ENCODE measurements around the gene TBATA. TPM values are rescaled to one million over a fixed set of nuclear protein-coding genes. Genes with fewer than 3 reads are reported as not detected.

TBATA gene
- total RNA-seq, 1 donor from 2014 or later = not detected

DNA sequence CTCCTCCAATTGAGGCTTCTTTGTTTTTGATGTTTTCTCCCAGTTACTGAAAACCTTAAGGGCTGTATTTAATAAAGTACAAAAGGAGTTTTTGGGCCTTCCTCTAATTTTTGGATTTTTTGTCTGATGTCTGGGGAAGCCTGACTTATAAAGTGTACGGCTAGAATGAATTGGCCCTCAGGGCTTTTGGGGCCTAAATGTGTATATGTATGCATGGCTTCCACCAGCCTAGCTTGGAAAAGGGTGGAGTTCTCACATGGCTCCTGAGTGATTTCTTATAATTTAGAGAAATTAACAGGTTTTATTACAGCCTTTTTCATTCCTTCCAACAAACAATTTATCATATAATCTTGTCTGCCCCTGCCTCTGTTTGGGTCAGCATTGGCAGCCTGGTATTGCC, 10.4 kb upstream of the TBATA start:
- TF ChIP-seq, protein P1, sequence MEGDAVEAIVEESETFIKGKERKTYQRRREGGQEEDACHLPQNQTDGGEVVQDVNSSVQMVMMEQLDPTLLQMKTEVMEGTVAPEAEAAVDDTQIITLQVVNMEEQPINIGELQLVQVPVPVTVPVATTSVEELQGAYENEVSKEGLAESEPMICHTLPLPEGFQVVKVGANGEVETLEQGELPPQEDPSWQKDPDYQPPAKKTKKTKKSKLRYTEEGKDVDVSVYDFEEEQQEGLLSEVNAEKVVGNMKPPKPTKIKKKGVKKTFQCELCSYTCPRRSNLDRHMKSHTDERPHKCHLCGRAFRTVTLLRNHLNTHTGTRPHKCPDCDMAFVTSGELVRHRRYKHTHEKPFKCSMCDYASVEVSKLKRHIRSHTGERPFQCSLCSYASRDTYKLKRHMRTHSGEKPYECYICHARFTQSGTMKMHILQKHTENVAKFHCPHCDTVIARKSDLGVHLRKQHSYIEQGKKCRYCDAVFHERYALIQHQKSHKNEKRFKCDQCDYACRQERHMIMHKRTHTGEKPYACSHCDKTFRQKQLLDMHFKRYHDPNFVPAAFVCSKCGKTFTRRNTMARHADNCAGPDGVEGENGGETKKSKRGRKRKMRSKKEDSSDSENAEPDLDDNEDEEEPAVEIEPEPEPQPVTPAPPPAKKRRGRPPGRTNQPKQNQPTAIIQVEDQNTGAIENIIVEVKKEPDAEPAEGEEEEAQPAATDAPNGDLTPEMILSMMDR (IDR thresholded peaks at IDR 0.05; ENCODE audit: unreplicated experiment) = no peak
- H3K4me1 Mint-ChIP-seq (ENCODE audit: low read depth) = no peaks in the 10 kb centered on the region
- no peak overlapping the region for H3K4me3 Mint-ChIP-seq (ENCODE audit: low read depth)
- peaks cover 5% of the 10 kb centered on the region for H3K36me3 Mint-ChIP-seq (ENCODE audit: insufficient read depth)
- H3K9me3 Mint-ChIP-seq (ENCODE audit: low read depth) = peaks cover 7% of the 10 kb centered on the region
- no peak for DNase-seq (ENCODE audit: low spot score, unreplicated experiment)
- no peak overlapping the region for H3K27ac Mint-ChIP-seq
- peaks cover 12% of the 10 kb centered on the region for H3K27me3 Mint-ChIP-seq

DNA sequence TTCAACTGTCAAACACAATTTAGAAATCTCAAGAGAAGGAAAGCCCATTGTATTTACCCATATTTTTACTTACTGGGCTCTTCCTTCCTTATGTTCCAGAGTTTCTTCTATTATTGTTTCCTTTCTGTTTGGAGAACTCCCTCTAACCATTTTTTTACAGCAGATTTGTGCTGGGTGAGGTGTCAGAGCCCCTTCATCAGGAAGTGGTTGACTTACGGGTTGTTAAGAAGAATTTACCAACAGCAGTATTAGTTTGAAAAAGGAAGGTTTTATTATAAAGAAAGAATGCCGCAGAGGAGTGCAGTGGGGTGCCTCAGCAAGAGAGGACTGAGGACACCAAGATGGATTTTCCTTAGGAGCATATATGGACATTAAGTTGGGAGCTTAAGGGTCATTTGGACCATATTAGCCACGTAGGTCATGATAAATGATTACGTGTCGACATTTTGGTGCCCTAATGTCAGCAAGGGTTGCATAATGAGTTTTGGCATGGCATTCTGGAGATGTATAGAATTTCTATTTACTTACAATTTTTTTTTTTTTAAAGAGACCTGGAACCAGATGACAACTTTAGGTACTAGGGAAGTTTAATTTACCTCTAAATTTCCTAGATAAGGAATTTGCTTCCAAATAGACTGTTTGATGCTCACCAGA, 6.3 kb upstream of the TBATA start:
- Mint-ChIP-seq H3K27me3 (peaks cover under 1% of the 10 kb centered on the region), H3K36me3 (ENCODE audit: insufficient read depth) (no peaks in the 10 kb centered on the region), H3K9me3 (ENCODE audit: low read depth) (peaks cover 6% of the 10 kb centered on the region), H3K4me1 (ENCODE audit: low read depth) (no peaks in the 10 kb centered on the region), H3K27ac (no peak overlapping the region), H3K4me3 (ENCODE audit: low read depth) (no peak overlapping the region)
- no peak for DNase-seq (ENCODE audit: low spot score, unreplicated experiment)
- TF ChIP-seq, protein P1 (IDR thresholded peaks at IDR 0.05; ENCODE audit: unreplicated experiment) = no peak

DNA sequence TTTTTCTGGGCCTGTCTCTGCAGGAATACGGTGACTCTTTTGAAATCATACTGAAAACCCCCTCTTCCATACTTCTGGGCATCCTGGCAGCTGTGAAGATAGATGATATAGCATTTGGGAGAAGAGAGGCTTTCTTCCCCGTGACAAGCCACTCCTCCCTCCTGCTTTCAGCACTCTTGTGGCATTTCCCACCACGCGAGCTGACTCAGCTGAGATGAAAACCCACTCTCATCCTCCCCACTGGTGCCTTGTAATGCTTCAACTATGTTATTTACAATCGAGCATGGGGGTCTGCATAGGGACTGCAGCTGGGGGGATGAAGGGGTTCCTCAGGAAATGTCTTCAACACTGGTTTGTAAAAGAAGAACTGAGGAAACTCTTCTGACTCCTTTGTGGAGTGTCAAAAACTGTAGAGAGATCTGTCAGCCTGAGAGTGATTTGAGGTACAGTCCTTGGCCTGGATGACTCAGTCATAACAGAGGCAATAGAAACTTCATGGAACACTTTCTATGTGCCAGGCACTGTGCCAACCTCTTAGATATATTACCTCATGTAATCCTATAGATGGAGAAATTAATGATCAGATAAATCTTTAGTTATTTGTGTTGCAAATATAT, 1.7 kb upstream of the TBATA start:
- Mint-ChIP-seq H3K4me3 (ENCODE audit: low read depth) (no peak overlapping the region), H3K9me3 (ENCODE audit: low read depth) (peaks cover 5% of the 10 kb centered on the region), H3K36me3 (ENCODE audit: insufficient read depth) (no peaks in the 10 kb centered on the region), H3K27ac (no peak overlapping the region), H3K4me1 (ENCODE audit: low read depth) (no peaks in the 10 kb centered on the region), H3K27me3 (no peaks in the 10 kb centered on the region)
- TF ChIP-seq, protein P1 (IDR thresholded peaks at IDR 0.05; ENCODE audit: unreplicated experiment) = no peak
- no peak for DNase-seq (ENCODE audit: low spot score, unreplicated experiment)

DNA sequence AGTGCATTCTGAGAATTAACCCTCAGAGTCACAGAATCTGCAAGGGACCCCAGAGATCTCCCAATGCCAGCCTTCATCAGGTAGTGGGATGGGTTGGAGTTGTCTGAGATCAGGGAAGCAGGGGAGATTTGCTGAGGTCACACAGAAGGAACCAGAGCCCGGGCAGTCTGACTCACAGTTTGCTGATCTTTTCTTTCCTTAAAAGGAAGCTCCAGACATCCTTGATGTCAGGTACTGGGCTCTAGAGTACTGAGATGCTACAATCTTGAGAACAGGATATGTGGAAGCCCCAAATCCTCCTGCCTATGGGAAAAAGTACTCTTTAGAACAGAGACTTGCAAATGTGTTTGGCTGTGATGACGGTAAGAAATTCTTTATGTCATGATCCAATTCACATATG, 706 bp downstream of the TBATA start:
- H3K9me3 Mint-ChIP-seq (ENCODE audit: low read depth) = peaks cover 5% of the 10 kb centered on the region
- no peaks in the 10 kb centered on the region for H3K36me3 Mint-ChIP-seq (ENCODE audit: insufficient read depth)
- H3K4me3 Mint-ChIP-seq (ENCODE audit: low read depth) = no peak overlapping the region
- H3K4me1 Mint-ChIP-seq (ENCODE audit: low read depth) = no peaks in the 10 kb centered on the region
- DNase-seq (ENCODE audit: low spot score, unreplicated experiment) = no peak
- TF ChIP-seq, protein P1 (IDR thresholded peaks at IDR 0.05; ENCODE audit: unreplicated experiment) = no peak
- H3K27me3 Mint-ChIP-seq = peaks cover 8% of the 10 kb centered on the region
- H3K27ac Mint-ChIP-seq = no peak overlapping the region

DNA sequence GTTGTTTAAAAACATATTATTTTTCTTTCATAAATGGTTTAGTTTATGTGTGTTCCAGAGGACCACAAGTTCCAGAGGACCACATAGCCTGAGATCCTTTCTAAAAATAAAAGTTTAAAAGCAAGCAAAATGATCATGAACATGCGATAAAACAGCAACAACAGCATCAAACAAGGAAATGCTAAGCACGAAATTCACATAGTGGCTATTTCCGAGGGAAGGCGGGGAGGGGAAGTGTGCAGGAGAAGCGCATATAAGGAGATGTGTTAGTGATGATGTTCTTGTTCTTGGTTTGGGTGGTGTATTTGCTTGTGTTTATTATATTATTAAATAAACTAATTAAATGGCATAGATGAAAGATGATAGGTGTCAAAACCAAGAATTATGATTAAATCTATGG, 1.2 kb downstream of the TBATA start:
- no peak overlapping the region for H3K27ac Mint-ChIP-seq
- H3K4me1 Mint-ChIP-seq (ENCODE audit: low read depth) = no peaks in the 10 kb centered on the region
- H3K9me3 Mint-ChIP-seq (ENCODE audit: low read depth) = peaks cover 5% of the 10 kb centered on the region
- TF ChIP-seq, protein P1 (IDR thresholded peaks at IDR 0.05; ENCODE audit: unreplicated experiment) = no peak
- peaks cover 8% of the 10 kb centered on the region for H3K27me3 Mint-ChIP-seq
- H3K36me3 Mint-ChIP-seq (ENCODE audit: insufficient read depth) = no peaks in the 10 kb centered on the region
- no peak for DNase-seq (ENCODE audit: low spot score, unreplicated experiment)
- H3K4me3 Mint-ChIP-seq (ENCODE audit: low read depth) = no peak overlapping the region
